GM12801 (cell line): ENCODE measurements around the gene TTC7B.

ENCODE experiments used
- TF ChIP-seq, protein P1 (sequence below): IDR thresholded peaks from one replicate; pipeline ENCODE4 v1.5.1; 2011; ENCODE audit warnings: control low read depth; ENCODE audit not compliant: insufficient read length; ENCODE audit errors: extremely low read depth

The TTC7B gene

DNA sequence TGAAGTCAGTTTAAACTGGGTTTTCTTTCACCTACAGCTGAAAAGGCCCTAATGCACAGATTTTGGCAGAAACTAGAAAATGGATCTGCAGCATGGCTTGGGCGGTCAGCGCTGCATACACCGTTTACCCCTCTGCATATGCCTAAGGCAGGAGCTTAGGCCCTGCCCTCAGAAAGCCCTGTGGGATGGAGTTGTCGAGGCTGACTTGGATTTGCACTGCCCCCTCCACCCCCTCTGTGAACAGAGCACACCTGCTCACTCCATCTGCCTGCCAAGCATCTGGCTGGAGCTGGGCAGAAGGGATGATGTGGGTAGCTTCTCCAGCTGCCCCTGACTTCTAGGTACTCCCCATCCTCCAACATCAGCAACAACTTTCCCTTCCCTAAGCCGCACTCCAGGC, 41.9 kb downstream of the TTC7B start:
- TF ChIP-seq, protein P1, sequence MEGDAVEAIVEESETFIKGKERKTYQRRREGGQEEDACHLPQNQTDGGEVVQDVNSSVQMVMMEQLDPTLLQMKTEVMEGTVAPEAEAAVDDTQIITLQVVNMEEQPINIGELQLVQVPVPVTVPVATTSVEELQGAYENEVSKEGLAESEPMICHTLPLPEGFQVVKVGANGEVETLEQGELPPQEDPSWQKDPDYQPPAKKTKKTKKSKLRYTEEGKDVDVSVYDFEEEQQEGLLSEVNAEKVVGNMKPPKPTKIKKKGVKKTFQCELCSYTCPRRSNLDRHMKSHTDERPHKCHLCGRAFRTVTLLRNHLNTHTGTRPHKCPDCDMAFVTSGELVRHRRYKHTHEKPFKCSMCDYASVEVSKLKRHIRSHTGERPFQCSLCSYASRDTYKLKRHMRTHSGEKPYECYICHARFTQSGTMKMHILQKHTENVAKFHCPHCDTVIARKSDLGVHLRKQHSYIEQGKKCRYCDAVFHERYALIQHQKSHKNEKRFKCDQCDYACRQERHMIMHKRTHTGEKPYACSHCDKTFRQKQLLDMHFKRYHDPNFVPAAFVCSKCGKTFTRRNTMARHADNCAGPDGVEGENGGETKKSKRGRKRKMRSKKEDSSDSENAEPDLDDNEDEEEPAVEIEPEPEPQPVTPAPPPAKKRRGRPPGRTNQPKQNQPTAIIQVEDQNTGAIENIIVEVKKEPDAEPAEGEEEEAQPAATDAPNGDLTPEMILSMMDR: no peak

DNA sequence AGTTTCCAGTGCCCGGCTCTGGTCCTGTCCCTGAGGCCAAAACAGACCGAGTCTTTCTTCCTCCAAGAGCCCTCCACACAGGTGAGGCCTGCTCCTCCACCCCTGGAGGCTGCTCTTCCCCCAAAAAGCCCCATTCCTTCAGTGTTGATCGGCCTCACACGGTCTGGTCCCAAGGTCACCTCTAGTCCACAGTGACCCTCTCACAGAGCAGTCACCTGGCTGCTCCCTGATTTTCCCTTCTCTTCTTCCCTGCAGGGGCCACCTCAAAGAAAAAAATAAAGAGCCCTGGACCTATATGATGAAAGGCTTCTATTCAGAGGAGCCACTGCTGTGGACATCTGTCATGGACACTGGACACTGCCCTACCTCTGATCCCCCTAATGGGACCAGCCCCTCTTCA, 42.5 kb downstream of the TTC7B start:
- TF ChIP-seq, protein P1: no peak

DNA sequence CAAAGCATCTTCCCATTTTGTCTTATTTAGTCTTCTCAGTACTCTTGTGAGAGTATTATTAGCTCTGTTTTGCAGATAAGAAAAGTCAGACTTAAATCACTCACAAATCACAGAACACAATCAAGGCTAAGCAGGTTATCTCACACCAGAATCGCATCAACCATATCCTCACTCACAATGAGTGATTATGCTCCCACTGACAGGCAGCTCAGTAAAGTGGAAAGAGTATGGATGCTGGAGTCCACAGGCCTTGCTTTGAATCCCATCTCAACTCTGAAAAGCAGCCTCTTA, 43.1 kb downstream of the TTC7B start:
- TF ChIP-seq, protein P1: no peak

DNA sequence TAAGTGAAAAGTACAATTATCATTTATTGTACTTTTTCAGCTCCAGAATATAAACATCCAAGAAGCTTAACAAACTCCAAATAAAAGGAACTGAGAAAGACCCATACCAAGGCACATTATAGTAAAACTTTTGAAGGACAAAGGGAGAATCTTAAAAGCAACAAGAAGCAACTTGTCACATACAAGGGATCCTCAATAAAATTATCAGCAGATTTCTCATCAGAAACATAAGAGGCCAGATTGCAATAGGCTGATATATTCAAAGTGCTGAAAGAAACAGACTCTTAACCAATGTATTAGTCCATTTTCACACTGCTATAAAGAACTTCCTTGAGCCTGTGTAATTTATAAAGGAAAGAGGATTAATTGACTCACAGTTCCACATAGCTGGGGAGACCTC, 48.3 kb downstream of the TTC7B start:
- TF ChIP-seq, protein P1: no peak

DNA sequence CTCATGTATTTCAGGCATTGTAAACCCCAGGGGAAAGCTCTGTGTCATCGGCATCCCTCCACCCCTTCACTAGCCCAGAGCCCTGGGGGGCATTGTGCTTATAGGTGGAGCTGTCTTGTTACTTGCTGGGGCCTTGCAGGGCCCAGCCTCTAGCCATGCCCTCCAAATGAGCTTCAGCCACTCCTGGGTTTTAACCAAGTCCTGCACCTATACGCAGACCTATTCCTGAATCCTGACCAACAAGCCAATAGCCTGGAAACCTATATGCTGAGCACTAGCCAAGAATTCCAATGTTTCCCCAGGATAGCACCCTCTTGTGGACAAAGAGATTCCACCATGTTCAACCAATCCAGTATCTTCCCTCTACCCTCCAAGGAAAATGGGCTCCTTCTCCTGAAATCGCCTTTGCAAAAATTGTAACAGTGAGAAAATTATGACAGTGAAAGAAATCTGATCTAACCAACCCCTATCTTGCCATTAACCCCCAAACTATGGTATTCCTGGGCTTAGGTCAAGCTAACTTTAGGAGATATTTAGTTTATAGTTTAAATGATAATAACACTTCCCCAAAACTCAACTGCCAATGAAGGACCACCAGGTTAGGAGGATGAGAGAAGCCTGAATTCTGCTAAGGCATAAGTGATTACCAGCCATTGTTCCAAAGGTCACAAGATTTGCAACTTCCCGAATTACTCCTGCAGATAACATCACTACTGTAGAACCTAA, 55.5 kb downstream of the TTC7B start:
- TF ChIP-seq, protein P1: no peak

DNA sequence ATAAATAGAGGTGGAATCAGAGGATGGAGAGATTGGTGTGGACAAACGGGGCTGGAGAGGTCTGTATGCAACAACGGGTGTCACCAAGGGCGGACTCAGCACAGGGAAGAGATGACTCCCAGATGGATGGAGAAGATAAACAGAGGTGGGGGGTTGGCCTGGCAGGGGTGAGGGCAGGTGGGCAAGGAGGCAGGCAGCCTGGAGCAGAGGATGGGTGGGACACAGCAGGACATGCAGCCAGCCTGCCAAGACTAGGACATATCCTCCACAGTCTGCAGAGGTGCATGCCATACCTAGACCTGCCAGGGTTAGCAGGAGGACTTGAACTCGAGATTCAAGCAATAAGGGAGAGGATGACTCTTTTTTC, 56.2 kb downstream of the TTC7B start:
- TF ChIP-seq, protein P1: no peak

DNA sequence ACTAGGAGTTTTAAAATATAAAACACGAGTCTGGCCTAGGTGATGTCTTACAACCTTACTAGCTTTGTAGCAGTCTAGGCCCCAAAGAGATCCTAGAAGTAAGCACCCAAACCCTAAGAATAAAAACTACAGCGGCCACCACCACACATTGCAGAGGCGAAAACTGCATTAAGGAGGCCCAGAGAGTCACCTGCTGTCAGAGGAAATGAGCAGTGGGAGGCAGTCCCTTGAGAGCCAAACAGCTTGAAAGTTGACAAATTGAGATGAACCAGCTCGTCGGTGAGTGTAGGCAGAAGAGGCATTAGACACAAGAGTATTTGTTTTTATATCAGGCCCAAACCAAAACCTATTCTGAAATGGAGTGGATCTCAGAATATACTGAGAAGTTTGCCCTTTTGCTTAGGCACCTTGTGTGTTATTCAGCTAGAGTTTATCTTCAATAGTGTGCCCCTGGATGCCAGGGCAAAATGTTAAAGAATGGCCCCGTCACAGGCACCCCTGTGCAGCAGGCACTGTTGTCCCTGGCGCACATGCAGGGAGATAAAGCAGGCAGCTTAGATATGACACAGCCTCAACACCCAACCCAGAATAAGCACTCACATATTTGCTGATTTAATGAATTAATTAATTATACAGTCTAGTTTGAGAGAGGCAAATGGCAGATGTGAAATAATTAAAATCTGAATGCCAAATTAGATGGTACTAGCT, 56.7 kb downstream of the TTC7B start:
- TF ChIP-seq, protein P1: no peak

DNA sequence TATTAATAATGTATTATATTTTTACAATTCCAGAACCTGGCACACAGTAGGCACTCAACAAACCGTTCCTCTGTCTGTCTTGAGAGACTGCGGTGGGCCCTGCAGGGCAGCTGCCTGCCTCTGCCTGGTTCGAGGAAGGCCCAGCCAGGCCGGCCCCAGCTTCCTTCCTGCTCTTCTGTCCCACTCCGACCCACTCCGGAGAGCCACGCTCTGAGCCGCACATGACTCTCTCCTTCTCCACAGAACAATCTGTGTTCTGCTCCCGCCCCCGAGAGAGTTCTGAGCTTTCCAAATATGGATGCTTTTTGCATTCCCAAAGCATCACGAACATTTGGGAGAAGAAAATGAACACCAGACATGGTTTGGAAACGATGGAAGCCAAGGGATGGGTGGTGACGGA, 57.3 kb downstream of the TTC7B start:
- TF ChIP-seq, protein P1: no peak
